ENCODE measurements around the gene RHCG.

GRCh38 chr15:89531796-89532537, 35.6 kb upstream of the RHCG start:
- TF ChIP-seq ZFX (IDR thresholded peaks at IDR 0.05) (no peak), CTCF (conservative IDR thresholded peaks at IDR 0.05) (no peak)
